Measurements from ENCODE around the gene SRD5A1.

DNA sequence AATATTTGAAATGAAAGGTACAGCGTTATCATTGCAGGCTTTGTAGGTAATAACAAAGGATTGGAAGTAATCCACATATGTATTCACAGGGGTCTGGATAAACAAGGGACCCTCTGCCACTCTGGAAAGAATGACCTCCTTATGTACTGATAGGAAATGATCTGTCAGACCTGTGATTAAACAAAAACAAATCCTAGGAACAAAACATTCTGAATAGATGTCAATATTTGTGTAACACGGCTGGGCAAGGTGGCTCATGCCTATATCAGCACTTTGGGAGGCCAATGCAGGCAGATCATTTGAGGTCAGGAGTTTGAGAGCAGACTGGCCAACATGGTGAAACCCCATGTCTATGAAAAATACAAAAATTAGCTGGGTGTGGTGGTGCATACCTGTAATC, 42.7 kb upstream of the SRD5A1 start:
- TF ChIP-seq POLR2A (IDR thresholded peaks at IDR 0.05; ENCODE audit: extremely low read depth, insufficient read length): no peak
- TF ChIP-seq, protein P1, sequence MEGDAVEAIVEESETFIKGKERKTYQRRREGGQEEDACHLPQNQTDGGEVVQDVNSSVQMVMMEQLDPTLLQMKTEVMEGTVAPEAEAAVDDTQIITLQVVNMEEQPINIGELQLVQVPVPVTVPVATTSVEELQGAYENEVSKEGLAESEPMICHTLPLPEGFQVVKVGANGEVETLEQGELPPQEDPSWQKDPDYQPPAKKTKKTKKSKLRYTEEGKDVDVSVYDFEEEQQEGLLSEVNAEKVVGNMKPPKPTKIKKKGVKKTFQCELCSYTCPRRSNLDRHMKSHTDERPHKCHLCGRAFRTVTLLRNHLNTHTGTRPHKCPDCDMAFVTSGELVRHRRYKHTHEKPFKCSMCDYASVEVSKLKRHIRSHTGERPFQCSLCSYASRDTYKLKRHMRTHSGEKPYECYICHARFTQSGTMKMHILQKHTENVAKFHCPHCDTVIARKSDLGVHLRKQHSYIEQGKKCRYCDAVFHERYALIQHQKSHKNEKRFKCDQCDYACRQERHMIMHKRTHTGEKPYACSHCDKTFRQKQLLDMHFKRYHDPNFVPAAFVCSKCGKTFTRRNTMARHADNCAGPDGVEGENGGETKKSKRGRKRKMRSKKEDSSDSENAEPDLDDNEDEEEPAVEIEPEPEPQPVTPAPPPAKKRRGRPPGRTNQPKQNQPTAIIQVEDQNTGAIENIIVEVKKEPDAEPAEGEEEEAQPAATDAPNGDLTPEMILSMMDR (IDR thresholded peaks at IDR 0.05; ENCODE audit: low read depth, low read length): no peak
